NCI-H146 (cell line): ENCODE data around the gene TRIOBP.
"Not testable (repeated sequence)": the region's sequence is repeated elsewhere in the genome, so short reads cannot be mapped to it uniquely, and the experiment has no call there.

Experiments
- DNase-seq: peaks from one replicate; lab custom pipeline; 2025; lab: John Stamatoyannopoulos, UW

Gene TRIOBP

GRCh38 chr22:37692627-37693285, 4.1 kb upstream of the TRIOBP start:
- no peak for DNase-seq

- DNase-seq = not testable (repeated sequence)
Measured at GRCh38 chr22:37694131-37694530, 2.7 kb upstream of the TRIOBP start.

GRCh38 chr22:37696260-37696656, 590 bp upstream of the TRIOBP start:
- DNase-seq = not testable (repeated sequence)

GRCh38 chr22:37697538-37697835, 639 bp downstream of the TRIOBP start:
- no peak for DNase-seq

- no peak for DNase-seq
Measured at GRCh38 chr22:37701141-37701786, 4.4 kb downstream of the TRIOBP start.

- DNase-seq = no peak
Measured at GRCh38 chr22:37703906-37704305, 7.1 kb downstream of the TRIOBP start.

GRCh38 chr22:37704645-37705044, 7.8 kb downstream of the TRIOBP start:
- DNase-seq = no peak

GRCh38 chr22:37705205-37705604, 8.4 kb downstream of the TRIOBP start:
- DNase-seq = no peak

GRCh38 chr22:37708580-37709444, 12.0 kb downstream of the TRIOBP start:
- DNase-seq = no peak

- DNase-seq = no peak
Measured at GRCh38 chr22:37709445-37709765, 12.6 kb downstream of the TRIOBP start.

GRCh38 chr22:37710675-37711074, 13.8 kb downstream of the TRIOBP start:
- no peak for DNase-seq

- DNase-seq = no peak
Measured at GRCh38 chr22:37711490-37711889, 14.6 kb downstream of the TRIOBP start.

GRCh38 chr22:37713761-37714160, 16.9 kb downstream of the TRIOBP start:
- DNase-seq = no peak

- DNase-seq = no peak
Measured at GRCh38 chr22:37714634-37715033, 17.8 kb downstream of the TRIOBP start.

- DNase-seq = no peak
Measured at GRCh38 chr22:37715760-37716159, 18.9 kb downstream of the TRIOBP start.

- no peak for DNase-seq
Measured at GRCh38 chr22:37716708-37717107, 19.9 kb downstream of the TRIOBP start.

GRCh38 chr22:37717235-37717634, 20.4 kb downstream of the TRIOBP start:
- not testable (repeated sequence) for DNase-seq

- DNase-seq = not testable (repeated sequence)
Measured at GRCh38 chr22:37717746-37718305, 21.0 kb downstream of the TRIOBP start.

GRCh38 chr22:37725551-37726240, 28.8 kb downstream of the TRIOBP start:
- no peak for DNase-seq

GRCh38 chr22:37726241-37726887, 29.5 kb downstream of the TRIOBP start:
- DNase-seq = no peak

- no peak for DNase-seq
Measured at GRCh38 chr22:37728620-37729019, 31.8 kb downstream of the TRIOBP start.
